ENCODE results near the gene ELMO3.

The ELMO3 gene

DNA sequence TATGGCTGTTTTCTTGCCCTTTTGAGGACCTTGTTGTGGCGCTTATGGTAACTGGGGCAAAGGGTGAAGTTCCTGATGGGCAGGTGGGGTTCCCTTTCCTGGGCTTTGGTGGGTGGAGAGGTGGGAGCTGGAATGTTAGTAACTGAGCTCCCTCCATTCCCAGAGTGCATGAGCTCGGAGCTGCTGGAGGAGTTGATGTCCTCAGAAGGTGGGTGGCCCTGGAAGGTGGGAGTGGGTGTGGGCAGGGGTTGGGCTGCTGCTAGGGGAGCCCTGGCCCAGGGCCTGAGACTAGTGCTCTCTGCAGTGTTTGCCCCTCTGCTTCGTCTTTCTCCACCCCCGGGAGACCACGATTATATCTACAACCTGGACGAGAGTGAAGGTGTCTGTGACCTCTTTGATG, 1.2 kb upstream of the ELMO3 start:
- no peaks in the 10 kb centered on the region for H3K4me1 ChIP-seq
- no peak for DNase-seq
- H3K9me3 ChIP-seq = no peaks in the 10 kb centered on the region
- H3K4me3 ChIP-seq (ENCODE audit: low read depth, low read length) = no peak overlapping the region
- peaks cover 64% of the 10 kb centered on the region for H3K36me3 ChIP-seq
- no peaks in the 10 kb centered on the region for H3K27me3 ChIP-seq
- TF ChIP-seq, protein P1, sequence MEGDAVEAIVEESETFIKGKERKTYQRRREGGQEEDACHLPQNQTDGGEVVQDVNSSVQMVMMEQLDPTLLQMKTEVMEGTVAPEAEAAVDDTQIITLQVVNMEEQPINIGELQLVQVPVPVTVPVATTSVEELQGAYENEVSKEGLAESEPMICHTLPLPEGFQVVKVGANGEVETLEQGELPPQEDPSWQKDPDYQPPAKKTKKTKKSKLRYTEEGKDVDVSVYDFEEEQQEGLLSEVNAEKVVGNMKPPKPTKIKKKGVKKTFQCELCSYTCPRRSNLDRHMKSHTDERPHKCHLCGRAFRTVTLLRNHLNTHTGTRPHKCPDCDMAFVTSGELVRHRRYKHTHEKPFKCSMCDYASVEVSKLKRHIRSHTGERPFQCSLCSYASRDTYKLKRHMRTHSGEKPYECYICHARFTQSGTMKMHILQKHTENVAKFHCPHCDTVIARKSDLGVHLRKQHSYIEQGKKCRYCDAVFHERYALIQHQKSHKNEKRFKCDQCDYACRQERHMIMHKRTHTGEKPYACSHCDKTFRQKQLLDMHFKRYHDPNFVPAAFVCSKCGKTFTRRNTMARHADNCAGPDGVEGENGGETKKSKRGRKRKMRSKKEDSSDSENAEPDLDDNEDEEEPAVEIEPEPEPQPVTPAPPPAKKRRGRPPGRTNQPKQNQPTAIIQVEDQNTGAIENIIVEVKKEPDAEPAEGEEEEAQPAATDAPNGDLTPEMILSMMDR (IDR thresholded peaks at IDR 0.05; ENCODE audit: low read depth, low read length) = no peak

DNA sequence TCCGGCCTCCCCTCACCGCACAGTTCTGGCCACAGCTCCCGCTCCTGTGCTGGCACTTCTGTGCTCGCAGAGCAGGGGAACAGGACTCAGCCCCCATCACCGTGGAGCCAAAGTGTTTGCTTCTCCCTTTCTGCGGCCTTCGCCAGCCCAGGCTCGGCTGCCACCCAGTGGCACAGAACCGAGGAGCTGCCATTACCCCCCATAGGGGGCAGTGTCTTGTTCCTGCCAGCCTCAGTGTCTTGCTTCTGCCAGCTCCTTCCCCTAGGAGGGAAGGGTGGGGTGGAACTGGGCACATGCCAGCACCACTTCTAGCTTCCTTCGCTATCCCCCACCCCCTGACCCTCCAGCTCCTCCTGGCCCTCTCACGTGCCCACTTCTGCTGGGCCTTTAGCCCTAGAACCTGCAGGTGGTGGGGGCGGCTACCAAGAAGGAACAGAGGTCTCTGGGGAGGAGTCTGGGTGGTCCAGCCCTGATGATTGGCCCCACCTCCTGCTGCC, 645 bp upstream of the ELMO3 start:
- Histone ChIP-seq H3K4me1 (no peaks in the 10 kb centered on the region), H3K36me3 (peaks cover 64% of the 10 kb centered on the region), H3K4me3 (ENCODE audit: low read depth, low read length) (no peak overlapping the region), H3K9me3 (no peaks in the 10 kb centered on the region), H3K27me3 (no peaks in the 10 kb centered on the region)
- DNase-seq = peak; percentile 65
- TF ChIP-seq, protein P1 (IDR thresholded peaks at IDR 0.05; ENCODE audit: low read depth, low read length) = peak; percentile 78

DNA sequence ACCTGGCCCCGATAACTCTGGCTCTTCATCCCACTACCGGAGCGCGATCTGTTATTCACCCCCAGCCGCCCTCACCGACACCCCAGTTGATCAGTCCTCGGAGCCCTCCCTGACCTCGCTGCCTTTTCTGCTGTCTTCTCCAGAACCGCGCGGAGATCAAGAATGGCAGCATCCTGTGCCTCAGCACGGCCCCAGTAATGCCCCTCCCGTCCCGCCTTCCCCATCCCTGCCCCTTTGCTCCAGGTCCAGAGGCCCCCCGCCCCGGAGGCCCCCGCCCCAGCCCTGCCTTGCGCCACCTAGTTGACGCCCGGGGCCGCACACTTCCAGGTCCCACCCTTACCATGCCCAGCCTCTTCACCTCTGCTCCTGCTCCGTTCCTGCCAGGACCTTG, 872 bp downstream of the ELMO3 start:
- TF ChIP-seq, protein P1 (IDR thresholded peaks at IDR 0.05; ENCODE audit: low read depth, low read length) = no peak
- H3K27me3 ChIP-seq = no peaks in the 10 kb centered on the region
- H3K36me3 ChIP-seq = peaks cover 54% of the 10 kb centered on the region
- no peak for DNase-seq
- H3K4me1 ChIP-seq = no peaks in the 10 kb centered on the region
- no peaks in the 10 kb centered on the region for H3K9me3 ChIP-seq
- H3K4me3 ChIP-seq (ENCODE audit: low read depth, low read length) = no peak overlapping the region

DNA sequence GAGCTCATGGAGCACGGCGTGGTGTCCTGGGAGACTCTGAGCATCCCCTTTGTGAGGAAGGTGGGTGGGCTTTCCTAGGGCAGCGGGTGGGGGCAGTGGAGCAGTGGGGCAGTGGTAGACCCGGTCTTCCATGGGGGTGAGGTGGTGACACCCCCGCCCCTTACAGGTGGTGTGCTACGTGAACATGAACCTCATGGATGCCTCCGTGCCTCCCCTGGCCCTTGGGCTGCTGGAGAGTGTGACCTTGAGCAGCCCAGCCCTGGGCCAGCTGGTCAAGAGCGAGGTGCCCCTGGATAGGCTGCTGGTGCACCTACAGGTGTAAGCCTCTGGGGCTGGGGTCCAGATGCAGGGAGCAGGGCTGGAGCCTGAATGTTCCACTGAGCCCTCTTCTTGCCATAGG, 1.6 kb downstream of the ELMO3 start:
- TF ChIP-seq, protein P1 (IDR thresholded peaks at IDR 0.05; ENCODE audit: low read depth, low read length) = no peak
- Histone ChIP-seq H3K4me3 (ENCODE audit: low read depth, low read length) (no peak overlapping the region), H3K4me1 (no peaks in the 10 kb centered on the region), H3K27me3 (no peaks in the 10 kb centered on the region), H3K36me3 (peaks cover 47% of the 10 kb centered on the region), H3K9me3 (no peaks in the 10 kb centered on the region)
- no peak for DNase-seq

DNA sequence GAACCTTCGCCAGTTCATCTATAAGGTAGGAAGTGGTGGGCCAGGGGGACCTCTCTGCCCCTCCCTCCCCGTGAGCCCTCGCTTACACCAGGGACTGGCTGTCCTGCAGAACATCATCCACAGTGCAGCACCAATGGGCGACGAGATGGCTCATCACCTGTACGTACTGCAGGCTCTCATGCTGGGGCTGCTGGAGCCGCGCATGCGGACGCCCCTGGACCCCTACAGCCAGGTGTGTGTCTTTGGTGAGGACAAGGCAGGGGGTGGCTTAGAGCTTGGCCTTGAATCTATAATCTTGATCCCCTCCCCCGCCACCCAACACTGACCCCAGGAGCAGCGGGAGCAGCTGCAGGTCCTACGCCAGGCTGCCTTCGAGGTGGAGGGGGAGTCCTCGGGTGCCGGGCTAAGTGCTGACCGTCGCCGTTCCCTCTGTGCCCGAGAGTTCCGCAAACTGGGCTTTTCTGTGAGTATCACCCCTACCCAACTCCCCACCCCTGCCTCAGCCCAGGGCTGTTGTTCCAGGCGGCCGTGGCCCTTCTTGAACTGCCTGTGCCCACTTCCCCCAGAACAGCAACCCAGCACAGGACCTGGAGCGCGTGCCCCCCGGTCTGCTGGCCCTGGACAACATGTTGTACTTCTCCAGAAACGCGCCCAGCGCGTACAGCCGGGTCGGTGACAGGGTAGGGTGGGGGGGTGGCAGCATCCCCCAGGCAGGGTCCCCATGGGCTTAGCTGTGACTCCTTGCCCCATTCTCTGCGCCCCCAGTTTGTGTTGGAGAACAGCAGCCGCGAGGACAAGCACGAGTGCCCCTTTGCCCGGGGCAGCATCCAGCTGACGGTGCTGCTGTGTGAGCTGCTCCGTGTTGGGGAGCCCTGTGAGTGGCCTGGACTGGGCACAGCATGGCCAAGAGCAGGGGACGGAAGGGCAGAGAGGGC, 2.7 kb downstream of the ELMO3 start:
- Histone ChIP-seq H3K4me1 (no peaks in the 10 kb centered on the region), H3K27me3 (no peaks in the 10 kb centered on the region), H3K36me3 (peaks cover 35% of the 10 kb centered on the region), H3K9me3 (no peaks in the 10 kb centered on the region), H3K4me3 (ENCODE audit: low read depth, low read length) (no peak overlapping the region)
- DNase-seq = no peak
- TF ChIP-seq, protein P1 (IDR thresholded peaks at IDR 0.05; ENCODE audit: low read depth, low read length) = no peak

DNA sequence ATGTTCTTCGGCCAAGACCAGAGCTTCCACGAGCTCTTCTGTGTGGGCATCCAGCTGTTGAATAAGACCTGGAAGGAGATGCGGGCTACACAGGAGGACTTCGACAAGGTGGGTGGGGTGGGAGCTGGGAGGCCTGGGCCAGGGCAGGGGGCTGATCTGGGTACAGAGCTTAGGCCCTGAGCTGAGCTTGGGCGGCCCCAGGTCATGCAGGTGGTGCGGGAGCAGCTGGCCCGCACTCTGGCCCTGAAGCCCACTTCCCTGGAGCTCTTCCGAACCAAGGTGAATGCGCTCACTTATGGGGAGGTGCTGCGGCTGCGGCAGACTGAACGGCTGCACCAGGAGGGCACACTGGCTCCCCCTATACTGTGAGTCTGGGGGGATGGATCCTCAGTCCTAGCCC, 3.5 kb downstream of the ELMO3 start:
- Histone ChIP-seq H3K9me3 (no peaks in the 10 kb centered on the region), H3K4me1 (peaks cover 4% of the 10 kb centered on the region), H3K36me3 (peaks cover 27% of the 10 kb centered on the region), H3K27me3 (no peaks in the 10 kb centered on the region), H3K4me3 (ENCODE audit: low read depth, low read length) (no peak overlapping the region)
- no peak for DNase-seq
- TF ChIP-seq, protein P1 (IDR thresholded peaks at IDR 0.05; ENCODE audit: low read depth, low read length) = no peak

All from BE2C (cell line).